ENCODE data around the gene KIR2DL1. TPM values are rescaled to one million over a fixed set of nuclear protein-coding genes. Genes with fewer than 3 reads are reported as not detected.

KIR2DL1 gene
- total and polyA plus RNA-seq, 10 of the 15 experiments (the other 5 are each of a cell fraction or from before 2014, with no cell fraction given) = 0.35 TPM; not detected in 9

GRCh38 chr19:54792814-54793213 lies 23.2 kb downstream of the KIR2DL1 start:
- under 1% methylated on average over 8 of the region's 8 CpGs for WGBS (ENCODE audit: insufficient coverage, insufficient replicate concordance, low lambda C conversion rate, missing lambda C conversion rate)
- peak; percentile 49; the same call in 2 of the 3 replicates for ATAC-seq

More at GRCh38 chr19:54792814-54793213, 23.2 kb downstream of the KIR2DL1 start:
- DNase-seq (ENCODE audit: low read depth, low spot score) (peak; percentile 23), FAIRE-seq (peak; percentile 57)
- Histone ChIP-seq H3K79me2 (ENCODE audit: control insufficient read depth, insufficient read depth, low read length) (no peaks in the 10 kb centered on the region), H3K9me3 (replicated peaks; ENCODE audit: control insufficient read depth, insufficient read depth, low read length) (no peaks in the 10 kb centered on the region), H3K36me3 (ENCODE audit: control insufficient read depth in 2 of 2, insufficient read depth in 2 of 2, low read length in 1 of 2) (no peaks in the 10 kb centered on the region), H2AFZ (ENCODE audit: control insufficient read depth, low read depth, low read length) (peak overlapping the region; percentile 66), H3K4me3 (no peak overlapping the region), H3K27me3 (replicated peaks in 1 of 2; ENCODE audit: control insufficient read depth in 2 of 2, insufficient read depth in 2 of 2, low read length in 1 of 2) (no peaks in the 10 kb centered on the region), H3K9ac (ENCODE audit: control insufficient read depth, insufficient read depth, low read length) (no peak overlapping the region), H4K20me1 (ENCODE audit: control insufficient read depth, insufficient read depth) (no peaks in the 10 kb centered on the region), H3K27ac (ENCODE audit: control insufficient read depth, insufficient read depth) (no peak overlapping the region), H3K4me1 (ENCODE audit: control insufficient read depth, insufficient read depth, low read length) (no peaks in the 10 kb centered on the region), H3K4me2 (ENCODE audit: control insufficient read depth, insufficient read depth) (peak overlapping the region; percentile 69)
- TF ChIP-seq JUND (IDR thresholded peaks at IDR 0.05; ENCODE audit: low read depth, low read length) (no peak), ESRRA (IDR thresholded peaks at IDR 0.05; ENCODE audit: low read length) (no peak), MLLT1 (IDR thresholded peaks at IDR 0.05) (no peak), TCF12 (IDR thresholded peaks at IDR 0.05; ENCODE audit: low read depth, low read length) (no peak), DPF2 (IDR thresholded peaks at IDR 0.05) (no peak), E4F1 (IDR thresholded peaks at IDR 0.05; ENCODE audit: borderline replicate concordance, partially characterized antibody) (no peak), CHD2 (IDR thresholded peaks at IDR 0.05; ENCODE audit: borderline replicate concordance, low read depth, low read length) (no peak), ZZZ3 (IDR thresholded peaks at IDR 0.05; ENCODE audit: control insufficient read depth, insufficient read length, low read depth) (no peak), ATF2 (IDR thresholded peaks at IDR 0.05; ENCODE audit: low read length) (no peak), E2F8 (IDR thresholded peaks at IDR 0.05; ENCODE audit: low read depth, partially characterized antibody) (no peak), CBX3 (IDR thresholded peaks at IDR 0.05; ENCODE audit: borderline replicate concordance, low read depth) (no peak)
- in situ Hi-C loops (cut with MboI) = no loop called here
- CTCF ChIA-PET = interaction anchor here (0.8 kb wide), 1 partner anchor 19 kb away, joined by 3 read pairs; no protein-coding TSS in a partner anchor
- RAD21 ChIA-PET (ENCODE audit: unreplicated experiment) = no interaction called here
- BruUV-seq (replicated peaks) = no TSS peak
- intact Hi-C loops (cut with micrococcal nuclease; ENCODE audit: unreplicated experiment) = no loop called here
- SMC1A ChIA-PET (ENCODE audit: uncharacterized antibody, unreplicated experiment) = no interaction called here
- POLR2A ChIA-PET = no interaction called here
